ENCODE data around the gene ZNF521.
"Not testable (repeated sequence)": the region's sequence is repeated elsewhere in the genome, so short reads cannot be mapped to it uniquely, and the experiment has no call there.

ZNF521 gene

DNA sequence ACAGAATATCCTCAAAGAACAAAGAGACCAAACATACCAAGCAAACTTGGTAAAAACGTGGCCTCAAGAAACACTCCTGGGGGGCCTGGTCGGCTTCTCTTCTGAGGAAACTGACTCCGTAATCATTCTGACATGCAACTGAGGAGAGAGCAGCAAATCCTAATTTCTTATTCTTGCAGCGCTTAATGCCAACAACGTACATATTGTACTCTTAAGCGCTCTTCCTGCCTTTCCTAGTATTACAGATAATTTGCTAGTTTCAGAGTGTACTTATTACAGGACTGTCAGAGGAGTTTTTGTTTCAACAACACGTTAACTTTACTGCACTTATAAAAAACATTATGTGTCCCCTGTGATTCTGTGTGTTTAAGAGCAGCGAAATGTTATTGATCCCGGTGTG, 64.9 kb downstream of the ZNF521 start:
- no peak for DNase-seq

DNA sequence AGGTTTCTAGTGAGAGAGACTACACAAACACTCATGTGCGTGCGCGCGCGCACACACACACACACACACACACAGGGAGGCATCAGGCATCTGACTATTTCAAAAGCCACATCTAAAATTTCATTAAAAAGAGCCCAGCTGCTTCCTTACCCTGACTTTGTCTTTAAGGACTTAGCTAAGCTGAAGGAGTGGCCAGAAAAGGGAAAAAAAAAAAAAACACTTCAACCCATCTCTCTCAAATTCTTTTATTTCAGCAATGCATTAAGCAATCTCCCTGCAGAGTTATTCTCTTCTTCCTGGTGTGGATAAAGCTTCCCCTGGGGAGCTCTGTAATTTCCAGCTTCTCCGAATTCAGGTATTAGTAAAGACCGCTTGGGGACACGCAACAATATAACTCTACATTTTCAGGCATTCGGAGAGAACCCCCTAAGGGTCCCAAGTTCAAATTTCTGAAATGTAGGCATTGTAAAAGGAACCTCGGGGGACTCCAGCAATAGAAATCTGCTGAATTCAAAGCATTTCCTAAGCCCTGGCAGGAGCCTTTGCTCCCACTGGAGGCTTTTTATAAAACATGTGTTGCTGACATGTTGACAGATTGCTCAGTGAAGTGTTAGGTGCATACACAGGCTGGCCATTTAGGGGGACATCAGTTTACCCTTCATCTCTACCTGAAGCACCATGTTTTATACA, 67.0 kb downstream of the ZNF521 start:
- no peak for DNase-seq

DNA sequence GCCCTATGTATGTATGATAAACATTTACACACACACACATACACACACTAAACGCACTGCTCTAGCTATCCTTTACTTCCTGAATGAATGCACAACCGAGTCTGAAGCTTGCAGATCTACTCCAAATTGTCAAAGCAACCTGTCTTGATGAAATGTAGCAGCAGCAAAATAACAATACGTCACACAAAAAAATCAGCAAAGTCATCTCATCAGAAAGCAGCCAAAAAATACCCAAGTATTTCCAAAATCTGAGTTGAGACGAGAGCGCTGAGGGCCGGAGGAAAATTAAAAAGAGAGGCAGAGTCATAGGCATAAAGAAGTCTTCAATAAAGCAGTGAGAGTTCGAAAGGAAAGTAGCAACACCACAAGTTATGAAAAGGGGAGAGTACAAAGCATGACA, 67.7 kb downstream of the ZNF521 start:
- DNase-seq: no peak

DNA sequence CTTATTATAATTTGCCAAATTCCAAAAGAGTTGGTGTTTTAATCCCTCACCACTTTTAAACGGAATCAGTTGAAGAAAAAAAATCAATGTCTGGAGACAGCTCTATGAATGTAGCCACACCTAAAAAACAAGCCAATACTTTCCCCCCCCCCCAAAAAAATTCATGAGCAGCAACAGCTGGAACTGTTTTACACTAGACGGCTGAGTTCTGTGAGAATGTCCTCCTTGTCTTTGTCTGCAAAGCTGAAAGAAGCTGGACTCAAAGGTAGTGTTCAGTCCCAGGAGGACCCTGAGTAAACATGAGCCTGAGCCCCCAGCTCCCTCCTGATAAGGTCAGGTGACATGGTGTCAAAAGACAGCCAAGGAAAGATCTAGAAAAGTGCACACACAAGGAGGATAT, 68.2 kb downstream of the ZNF521 start:
- no peak for DNase-seq

DNA sequence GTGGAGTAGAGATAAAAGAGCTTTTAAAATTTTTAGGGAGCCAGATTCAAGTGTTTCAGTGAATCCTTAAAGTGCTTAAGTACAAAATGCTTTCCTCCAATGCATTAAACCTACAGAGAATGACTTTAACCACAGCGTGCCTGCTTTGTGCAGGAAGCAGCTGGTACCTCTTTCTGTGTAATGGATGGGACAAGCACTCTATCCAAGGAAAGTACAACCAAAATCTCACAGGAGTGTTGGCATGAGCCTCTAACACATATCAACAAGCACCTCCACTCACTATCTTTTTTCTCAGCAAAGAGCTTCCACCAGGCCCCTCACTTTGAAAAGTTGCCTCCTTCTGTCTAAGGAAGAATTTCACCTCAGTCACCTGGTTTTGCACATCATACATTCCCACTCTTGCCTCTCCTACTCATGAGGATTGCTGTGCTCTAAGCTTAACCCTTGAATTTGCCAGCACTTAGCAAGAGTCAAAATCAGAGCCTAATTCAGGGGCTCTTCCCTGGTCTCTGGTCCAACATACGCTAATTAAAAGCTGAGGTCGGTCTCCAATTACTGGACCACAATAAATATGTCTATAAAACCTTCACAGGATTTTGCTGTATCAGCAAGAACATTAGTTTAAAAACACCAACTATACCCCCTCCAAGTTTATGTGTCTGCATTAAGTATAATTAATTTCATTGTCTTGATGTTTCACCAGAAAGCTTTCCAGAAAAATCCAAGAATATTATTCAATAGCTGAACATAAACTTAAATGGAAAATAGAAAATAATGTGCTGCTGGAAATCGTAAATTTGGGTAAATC, 68.9 kb downstream of the ZNF521 start:
- DNase-seq: no peak

DNA sequence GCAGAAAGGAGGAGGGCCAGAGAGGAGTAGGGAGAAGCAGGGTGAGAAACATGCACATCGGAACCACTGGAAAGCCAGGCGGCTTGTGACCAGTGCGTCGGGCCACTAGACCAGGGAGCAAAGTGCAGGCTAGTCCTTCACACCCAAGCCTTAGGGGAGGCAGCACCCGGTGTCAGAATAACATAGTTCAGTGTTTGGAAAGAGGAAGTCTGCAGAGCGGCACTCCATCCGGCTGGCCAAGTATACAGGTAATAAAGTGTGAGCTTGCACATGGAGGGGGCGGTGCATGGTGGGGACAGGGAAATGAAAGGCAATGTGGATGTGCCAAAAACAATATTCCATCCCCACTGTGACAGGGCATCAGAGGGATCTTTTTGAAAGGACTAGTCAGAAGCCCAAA, 69.7 kb downstream of the ZNF521 start:
- DNase-seq: no peak

DNA sequence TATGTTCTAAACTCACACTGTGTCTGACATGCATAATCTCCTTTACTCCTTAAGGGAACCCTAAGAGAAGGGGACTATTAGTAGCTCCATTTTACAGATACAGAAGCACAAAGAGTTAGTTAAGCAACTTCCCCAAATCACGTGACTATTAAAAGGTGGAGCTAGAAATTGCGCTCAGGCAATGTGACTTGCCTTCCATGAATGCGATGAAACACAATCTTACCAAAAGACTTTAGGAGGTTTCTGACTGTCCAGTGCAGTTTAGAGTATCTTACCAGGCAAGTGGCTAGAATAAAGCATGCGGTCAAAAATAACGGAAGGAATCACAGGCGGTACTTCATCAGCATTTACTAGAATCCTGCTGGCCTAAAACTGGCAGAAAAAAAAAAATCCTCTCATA, 70.4 kb downstream of the ZNF521 start:
- no peak for DNase-seq

DNA sequence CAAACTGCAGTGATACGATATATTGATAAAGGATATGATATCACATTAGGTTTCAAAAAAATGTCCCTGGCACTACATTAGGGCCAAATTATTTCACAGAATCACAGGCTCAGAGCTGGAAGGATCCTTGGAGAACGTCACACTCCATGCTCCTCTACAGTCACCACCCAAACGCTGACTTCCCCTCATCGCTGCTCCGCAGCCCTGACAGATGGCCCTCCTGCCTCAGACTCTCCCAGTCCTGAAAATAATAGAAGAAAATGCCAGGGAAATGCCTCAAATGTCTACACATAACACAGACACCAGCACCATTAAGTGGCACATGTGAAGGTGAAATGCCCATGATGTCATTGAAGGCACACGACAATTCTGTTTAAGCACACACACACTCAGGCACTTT, 72.0 kb downstream of the ZNF521 start:
- no peak for DNase-seq

DNA sequence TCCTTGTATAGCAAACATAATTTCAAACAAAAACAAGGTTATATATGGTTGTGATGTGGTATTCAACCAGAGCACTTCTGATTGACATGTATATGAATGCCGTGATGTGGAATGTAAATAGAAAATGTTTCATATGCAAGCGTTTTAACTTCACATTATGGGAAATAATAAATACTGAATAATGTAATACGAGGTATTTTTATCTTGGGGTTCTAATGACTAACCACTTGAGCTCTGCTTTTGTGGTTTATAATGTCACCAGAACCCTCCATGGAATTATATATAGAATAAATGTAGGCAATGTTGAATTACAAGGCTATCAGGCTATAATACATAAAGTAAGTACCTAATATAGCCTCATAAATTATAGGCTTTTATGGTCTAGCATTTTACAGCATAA, 72.4 kb downstream of the ZNF521 start:
- DNase-seq: no peak

DNA sequence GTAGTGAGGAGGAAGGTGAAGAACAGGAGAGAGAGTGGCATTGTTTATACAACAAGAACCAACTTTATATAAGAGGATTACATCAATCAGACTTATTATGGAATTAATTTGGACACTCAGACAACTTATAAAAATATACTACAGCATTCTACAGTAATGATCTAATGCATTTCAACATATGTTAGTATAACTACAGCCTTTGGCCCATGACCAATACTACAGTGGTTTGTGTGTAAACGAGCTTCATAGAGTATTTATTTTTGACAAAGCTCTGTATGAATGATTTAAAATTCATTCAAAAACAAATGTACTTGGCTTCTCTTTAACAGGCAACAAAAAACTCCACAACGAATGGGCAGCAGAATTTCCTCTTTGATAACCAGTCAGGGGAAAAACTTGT, 72.8 kb downstream of the ZNF521 start:
- no peak for DNase-seq

DNA sequence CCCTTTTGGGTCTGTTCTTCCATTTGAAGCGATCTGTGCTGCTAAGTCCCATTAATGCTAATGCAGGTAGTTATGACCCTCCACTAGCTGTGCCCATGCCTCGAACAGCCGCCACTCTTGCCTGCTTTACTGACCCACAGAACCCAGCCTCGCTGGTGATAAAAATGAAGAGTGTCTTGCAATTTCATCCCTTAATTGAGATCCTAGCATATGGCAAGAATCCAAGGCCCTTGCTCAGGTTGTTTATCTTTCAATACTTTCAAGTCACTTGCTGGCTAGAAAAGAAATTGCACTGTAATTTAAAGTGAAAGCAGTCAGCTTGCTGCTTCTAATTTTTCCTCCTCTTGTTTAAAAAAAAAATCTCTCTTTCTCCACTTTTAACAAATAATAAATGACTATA, 73.6 kb downstream of the ZNF521 start:
- DNase-seq: no peak

DNA sequence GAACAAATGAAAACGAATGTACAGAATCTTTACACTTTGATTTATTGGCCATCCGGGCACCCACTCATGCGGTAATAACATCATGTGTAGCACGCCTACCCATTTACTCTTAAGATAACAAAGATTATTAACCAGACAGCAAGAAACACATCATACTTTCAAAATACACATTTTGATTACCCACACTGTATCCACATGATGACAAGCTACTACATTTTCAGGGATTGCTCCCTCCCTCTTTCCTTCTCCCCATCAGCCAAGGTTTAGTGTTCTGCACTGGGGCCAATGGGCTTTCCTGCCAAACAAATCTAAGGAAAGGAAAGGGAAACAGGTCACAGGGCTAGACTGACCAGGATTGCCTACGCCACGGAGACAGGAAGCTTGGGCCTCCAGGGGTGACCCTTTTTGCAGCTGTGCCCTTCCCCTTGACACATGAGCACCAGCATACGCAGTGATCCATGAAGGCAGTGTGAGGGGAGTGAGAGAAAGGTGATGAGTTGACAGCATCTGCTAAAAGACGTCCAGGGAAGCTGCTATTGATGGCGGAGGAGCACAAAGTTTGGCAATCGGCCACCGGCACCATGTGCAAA, 76.5 kb downstream of the ZNF521 start:
- DNase-seq: no peak

DNA sequence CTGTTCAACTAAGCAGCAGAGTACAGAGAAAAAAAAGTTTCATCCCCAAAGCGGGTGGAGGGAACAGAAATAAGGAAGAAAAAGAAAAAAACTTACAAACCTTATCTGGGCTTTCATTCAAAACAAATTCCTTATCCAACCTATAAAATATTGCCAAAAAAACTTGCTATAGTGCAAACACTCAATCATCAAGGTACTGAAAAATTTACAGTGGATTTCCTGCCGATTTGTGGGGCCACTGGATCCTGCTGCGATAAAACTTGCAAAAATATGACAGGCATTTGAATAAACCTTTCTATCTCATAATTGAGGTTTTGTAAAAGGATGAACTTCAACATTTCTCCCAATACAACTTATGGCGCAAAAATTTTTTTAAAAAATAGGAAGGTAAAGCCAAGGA, 77.0 kb downstream of the ZNF521 start:
- no peak for DNase-seq

DNA sequence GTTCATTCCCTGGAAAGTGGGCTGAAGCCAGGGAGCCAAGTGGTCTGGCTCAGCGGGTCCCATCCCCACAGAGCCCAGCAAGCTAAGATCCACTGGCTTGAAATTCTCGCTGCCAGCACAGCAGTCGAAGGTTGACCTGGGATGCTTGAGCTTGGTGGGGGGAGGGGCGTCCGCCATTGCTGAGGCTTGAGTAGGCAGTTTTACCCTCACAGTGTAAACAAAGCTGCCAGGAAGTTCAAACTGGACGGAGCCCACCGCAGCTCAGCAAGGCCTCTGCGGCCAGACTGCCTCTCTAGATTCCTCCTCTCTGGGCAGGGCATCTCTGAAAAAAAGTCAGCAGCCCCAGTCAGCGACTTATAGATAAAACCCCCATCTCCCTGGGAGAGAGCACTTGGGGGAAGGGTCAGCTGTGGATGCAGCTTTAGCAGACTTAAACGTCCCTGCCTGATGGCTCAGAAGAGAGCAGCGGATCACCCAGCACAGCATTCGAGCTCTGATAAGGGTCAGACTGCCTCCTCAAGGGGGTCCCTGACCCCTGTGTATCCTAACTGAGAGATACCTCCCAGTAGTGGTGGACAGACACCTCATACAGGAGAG, 84.9 kb downstream of the ZNF521 start:
- DNase-seq: not testable (repeated sequence)

DNA sequence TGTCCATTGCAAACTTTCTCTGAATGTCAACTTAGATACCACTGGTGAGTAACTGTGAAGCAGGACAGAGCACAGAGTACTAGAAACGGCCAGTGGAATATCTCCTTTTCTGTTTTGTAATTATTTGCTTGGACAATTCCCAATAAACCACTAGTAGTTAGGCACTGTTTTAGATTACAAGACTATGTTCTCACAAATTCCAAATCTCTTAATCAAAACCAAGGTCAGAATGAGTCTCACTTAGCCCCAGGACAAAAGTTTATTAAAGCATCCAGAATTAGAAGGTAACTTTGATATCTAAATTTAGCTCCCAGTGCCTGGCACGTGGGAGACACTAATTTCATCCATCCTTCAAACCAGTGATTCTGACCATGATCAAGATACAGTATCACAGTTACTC, 89.0 kb downstream of the ZNF521 start:
- DNase-seq: no peak

DNA sequence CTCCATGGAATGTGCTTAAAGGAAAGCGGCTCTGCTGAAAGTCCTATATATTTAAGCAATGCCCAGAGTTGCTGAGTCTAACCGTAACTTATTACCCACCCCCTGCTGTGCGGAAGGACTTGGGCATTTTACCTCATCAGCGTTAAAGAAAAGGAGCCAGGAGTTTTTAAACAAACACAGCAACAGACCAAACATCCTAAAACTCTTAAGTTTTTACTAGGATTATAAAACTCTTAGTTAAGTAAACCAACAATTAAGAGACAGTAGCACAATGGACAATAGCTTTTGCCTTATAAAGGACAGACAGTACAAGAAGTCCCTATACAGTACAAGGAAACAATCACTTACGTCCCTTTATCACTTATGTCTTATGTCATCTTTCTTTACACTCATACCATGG, 90.2 kb downstream of the ZNF521 start:
- DNase-seq: no peak

DNA sequence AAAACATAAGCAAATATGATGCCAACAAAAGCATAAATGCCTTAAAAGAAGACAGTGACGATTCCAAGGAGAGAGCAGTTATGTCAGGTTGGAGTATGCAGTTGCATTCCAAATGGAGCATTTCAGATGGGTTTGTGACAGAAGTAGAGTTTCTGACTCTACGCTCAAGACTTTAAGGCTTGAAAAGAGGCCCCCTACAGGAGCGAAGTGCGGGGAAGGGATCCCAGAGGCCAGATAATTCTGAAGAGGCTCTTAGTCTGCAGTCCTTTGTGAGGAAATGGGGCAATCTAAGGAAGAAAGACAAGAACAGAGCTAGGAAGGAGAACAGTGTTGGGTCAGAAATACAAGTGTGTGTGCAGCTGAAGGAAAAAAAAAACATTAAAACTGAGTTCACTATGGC, 95.5 kb downstream of the ZNF521 start:
- no peak for DNase-seq

DNA sequence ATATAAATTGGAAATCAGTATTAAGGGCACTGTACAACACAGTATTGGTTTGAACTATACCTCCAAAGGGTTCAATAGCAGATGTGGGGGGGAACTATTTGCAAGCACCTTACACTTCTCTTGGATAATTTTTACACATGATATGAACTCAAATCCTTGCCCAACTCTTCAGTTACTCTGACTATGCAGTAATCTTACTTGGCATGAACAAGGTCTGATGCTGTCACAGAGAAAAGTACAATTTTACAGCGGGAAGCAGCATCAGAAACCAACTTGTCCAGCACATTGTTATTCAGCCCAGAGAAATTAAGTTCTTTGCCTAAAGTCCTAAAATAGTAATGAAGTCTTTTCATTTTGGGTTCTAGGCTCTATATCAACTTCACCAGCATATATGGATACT, 98.2 kb downstream of the ZNF521 start:
- DNase-seq: no peak

DNA sequence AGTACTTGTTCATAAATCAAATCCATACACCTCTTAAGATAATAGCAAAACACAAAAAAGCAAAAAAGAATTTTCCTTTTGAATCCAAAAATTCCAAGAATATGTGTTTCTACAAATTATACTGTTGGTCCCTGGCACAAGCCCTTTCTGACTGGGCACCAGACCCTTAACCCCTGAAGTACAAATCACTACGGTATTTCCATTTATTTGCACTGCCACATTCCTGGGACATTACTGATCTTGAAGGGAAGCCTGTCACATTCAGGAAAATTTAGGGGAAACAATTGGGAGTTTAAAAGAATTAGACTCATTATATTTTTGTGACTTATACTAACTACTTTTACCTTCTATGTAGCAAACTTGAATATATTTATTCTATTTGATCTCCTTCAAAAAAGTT, 98.8 kb downstream of the ZNF521 start:
- no peak for DNase-seq

DNA sequence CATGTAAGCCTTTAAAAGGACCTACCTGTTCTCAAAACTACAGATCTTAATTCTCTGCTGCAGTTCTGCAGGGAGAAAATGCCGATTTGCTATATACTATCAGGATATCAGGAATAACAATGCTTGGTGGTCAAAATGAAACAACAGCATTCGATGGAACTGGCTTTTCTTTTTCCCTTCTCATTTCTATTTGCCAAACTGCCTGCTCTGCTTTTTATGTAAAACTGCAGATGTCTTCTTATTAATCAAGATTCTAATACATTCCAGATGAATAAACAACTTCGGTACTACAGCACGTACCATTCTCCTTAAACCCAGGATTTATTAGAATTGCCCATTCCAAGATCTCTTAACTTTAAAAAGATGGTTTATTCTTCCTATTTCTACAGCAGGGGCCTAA, 100.9 kb downstream of the ZNF521 start:
- DNase-seq: no peak

DNA sequence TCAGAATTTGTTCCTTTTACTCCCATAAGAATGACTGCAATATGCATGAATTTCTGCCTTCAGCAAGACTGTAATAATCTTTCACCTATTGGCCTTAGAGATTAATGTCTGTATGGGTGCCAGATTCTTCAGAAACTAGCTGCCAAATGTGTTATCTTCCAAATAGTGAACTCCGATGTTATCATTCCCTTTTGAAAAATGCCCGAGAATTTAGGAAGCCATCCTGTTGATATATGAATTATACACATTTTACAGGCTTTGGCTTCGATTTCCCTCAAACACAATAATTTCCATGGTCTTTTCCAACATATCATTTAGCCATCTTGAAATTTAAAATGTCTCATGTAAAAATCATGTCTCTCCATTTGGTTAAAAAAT, 101.5 kb downstream of the ZNF521 start:
- no peak for DNase-seq

DNA sequence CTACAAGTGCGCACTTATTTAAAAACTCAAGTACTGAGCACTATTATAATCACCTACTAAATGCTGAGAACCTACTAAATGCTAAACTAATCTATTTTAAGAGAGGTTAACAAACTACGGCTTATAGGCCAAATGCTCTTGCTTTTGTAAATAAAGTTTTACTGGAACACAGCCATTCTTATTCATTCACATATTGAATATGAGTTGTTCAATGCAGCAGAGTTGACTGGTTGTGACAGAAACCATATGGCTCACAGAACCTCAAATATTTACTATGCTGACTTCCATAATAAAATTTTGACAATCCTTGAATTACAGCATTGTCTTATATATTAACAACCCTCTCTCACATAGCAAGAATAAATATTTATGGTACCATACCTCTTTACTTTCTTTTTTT, 103.2 kb downstream of the ZNF521 start:
- no peak for DNase-seq

DNA sequence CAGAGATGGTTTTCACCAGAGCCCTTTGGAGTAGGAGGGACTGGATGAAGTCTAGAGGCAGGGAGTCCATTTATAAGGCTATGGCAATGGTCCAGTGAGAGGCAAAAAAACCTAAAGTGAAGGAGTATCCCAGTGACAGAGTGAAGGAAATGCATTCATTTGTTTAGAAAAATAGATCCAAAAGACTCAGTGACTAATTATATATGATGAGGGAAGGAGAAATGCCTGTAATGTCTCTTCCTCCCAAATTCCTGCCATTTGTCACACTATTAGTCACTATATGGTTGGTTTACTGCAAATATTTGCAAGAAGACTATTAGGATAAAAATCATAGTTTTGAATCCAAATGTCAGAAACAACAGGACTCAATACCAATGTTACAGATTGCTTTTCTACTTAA, 104.2 kb downstream of the ZNF521 start:
- no peak for DNase-seq
